ENCODE results near the gene RABGAP1L.

- TF ChIP-seq CTCF (IDR thresholded peaks at IDR 0.05) (no peak), POLR2AphosphoS5 (IDR thresholded peaks at IDR 0.05) (no peak), POLR2A (IDR thresholded peaks at IDR 0.05) (no peak), EP300 (IDR thresholded peaks at IDR 0.05) (no peak)
These were observed 835.8 kb downstream of the RABGAP1L start for GRCh38 chr1:174995121-174995520.

All from gastroesophageal sphincter (tissue), 3 donors.